LNCaP clone FGC (cell line): Measurements from ENCODE around the gene ARPC5.
A peak's percentile ranks its signal among the peaks of the same experiment; 100 is the strongest.

Experiments
- DNase-seq: peaks from one replicate; pipeline ENCODE4 v3.0.0-alpha.2; 2011; ENCODE audit warnings: low read depth
- H3K4me3 ChIP-seq: 2 replicates; pipeline ENCODE4 v1.5.1; 2011; ENCODE audit warnings: mild to moderate bottlenecking, low read depth, low read length, control low read depth
- CTCF ChIP-seq: IDR thresholded peaks from 2 replicates; pipeline ENCODE4 v1.5.1; 2012; ENCODE audit warnings: mild to moderate bottlenecking; ENCODE audit not compliant: control insufficient read depth, insufficient read depth; ENCODE audit errors: extremely low read depth

ARPC5 gene

GRCh38 chr1:183645531-183645930 is 9.9 kb upstream of the ARPC5 start:
- DNase-seq, result no peak
- no peak overlapping the region for H3K4me3 ChIP-seq
- TF ChIP-seq CTCF, result no peak

GRCh38 chr1:183642166-183642565 is 6.6 kb upstream of the ARPC5 start:
- DNase-seq, result no peak
- no peak for TF ChIP-seq CTCF
- H3K4me3 ChIP-seq, result no peak overlapping the region

GRCh38 chr1:183640193-183640592 is 4.6 kb upstream of the ARPC5 start:
- TF ChIP-seq CTCF, result no peak
- no peak for DNase-seq
- no peak overlapping the region for H3K4me3 ChIP-seq

- no peak for DNase-seq
These were observed 3.2 kb upstream of the ARPC5 start for GRCh38 chr1:183638649-183639387.

GRCh38 chr1:183636783-183637182 is 1.2 kb upstream of the ARPC5 start:
- H3K4me3 ChIP-seq, result peak overlapping the region; percentile 92
- no peak for TF ChIP-seq CTCF
- no peak for DNase-seq

More at GRCh38 chr1:183638649-183639387, 3.2 kb upstream of the ARPC5 start:
- H3K4me3 ChIP-seq, result no peak overlapping the region
- TF ChIP-seq CTCF, result no peak

- no peak for DNase-seq
- peak overlapping the region; percentile 92 for H3K4me3 ChIP-seq
- no peak for TF ChIP-seq CTCF
These were observed 725 bp upstream of the ARPC5 start for GRCh38 chr1:183636334-183636682.

GRCh38 chr1:183635099-183635605 is 431 bp downstream of the ARPC5 start:
- H3K4me3 ChIP-seq, result peak overlapping the region; percentile 92
- no peak for DNase-seq

More at GRCh38 chr1:183635099-183635605, 431 bp downstream of the ARPC5 start:
- no peak for TF ChIP-seq CTCF
